ENCODE measurements around the gene DNM3.

DNA sequence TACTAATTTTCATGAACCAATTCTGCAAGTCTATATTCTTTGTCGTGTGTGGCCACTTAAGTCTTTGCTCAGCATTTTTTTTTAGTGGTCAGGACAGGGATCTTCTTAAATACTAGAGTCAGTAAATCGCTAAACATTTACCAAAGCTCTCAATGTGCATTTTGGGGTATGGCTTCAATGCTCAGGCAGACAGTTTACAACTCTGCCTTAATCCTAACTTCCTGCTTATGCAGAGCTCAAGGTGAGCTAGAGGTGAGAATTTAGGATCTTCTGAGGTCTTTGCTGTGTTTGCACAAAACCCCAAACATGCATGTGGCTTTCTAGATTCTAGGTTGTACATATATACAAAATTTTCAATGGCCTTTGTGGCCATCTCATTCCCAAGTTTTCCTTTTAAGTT is 153.0 kb downstream of the DNM3 start:
- TF ChIP-seq, protein P1, sequence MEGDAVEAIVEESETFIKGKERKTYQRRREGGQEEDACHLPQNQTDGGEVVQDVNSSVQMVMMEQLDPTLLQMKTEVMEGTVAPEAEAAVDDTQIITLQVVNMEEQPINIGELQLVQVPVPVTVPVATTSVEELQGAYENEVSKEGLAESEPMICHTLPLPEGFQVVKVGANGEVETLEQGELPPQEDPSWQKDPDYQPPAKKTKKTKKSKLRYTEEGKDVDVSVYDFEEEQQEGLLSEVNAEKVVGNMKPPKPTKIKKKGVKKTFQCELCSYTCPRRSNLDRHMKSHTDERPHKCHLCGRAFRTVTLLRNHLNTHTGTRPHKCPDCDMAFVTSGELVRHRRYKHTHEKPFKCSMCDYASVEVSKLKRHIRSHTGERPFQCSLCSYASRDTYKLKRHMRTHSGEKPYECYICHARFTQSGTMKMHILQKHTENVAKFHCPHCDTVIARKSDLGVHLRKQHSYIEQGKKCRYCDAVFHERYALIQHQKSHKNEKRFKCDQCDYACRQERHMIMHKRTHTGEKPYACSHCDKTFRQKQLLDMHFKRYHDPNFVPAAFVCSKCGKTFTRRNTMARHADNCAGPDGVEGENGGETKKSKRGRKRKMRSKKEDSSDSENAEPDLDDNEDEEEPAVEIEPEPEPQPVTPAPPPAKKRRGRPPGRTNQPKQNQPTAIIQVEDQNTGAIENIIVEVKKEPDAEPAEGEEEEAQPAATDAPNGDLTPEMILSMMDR (conservative IDR thresholded peaks at IDR 0.05; ENCODE audit: low read depth in 2 of 2), result no peak
- TF ChIP-seq EZH2phosphoT487 (IDR thresholded peaks at IDR 0.05; ENCODE audit: unreplicated experiment), result no peak
